Daoy (cell line): ENCODE data around the gene ARHGAP40. TPM values are rescaled to one million over a fixed set of nuclear protein-coding genes. Genes with fewer than 3 reads are reported as not detected.
A peak's percentile ranks its signal among the peaks of the same experiment; 100 is the strongest.

ENCODE experiments used
- DNase-seq: peaks from one replicate; pipeline ENCODE4 v3.0.0-alpha.2; 2015; ENCODE audit warnings: low read depth
- total RNA-seq: library from RNA; depleted of rRNA; stranded (reverse); fragments of >200 nt; shearing (Covaris generic); gene quantifications from 2 replicates; pipeline ENCODE4 v1.2.3, GENCODE V29; 2014

The ARHGAP40 gene
- total RNA-seq, 1 experiment from 2014 or later = not detected

GRCh38 chr20:38649275-38649891, 47.8 kb downstream of the ARHGAP40 start:
- DNase-seq = peak; percentile 15

- no peak for DNase-seq
These were observed 48.4 kb downstream of the ARHGAP40 start for GRCh38 chr20:38650010-38650409.

DNA sequence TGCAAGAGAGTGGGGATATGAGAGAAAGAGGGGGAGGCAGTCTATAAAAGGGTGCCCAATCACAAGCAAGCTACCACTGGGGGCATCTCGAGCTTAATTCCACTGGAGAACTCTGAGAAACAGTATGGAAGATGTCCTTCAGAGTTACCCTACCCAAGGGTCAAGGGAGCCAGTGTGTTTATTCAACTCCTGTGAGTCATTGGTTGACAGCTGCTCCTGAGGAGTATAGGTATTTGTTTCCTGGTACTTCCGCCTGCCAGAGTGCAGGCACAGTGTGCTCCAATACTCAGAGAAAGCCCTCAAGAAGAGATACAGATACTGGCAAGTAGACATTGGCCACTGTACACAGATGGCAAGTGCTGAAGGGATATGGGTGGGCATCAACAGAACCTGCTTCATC, 49.5 kb downstream of the ARHGAP40 start:
- no peak for DNase-seq

DNA sequence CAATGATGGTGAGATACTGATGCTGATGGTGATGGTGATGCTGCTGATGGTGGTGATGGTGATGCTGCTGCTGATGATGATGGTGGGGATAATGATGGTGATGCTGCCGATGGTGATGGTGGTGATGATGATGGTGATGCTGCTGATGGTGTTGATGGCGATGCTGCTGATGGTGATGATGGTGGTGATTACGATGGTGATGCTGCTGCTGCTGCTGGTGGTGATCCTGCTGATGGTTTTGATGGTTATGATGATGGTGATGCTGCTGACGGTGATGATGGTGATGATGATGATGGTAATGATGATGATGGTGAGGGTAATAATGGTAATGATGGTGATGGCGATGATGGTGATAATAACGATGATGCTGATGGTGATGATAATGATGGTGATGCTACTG, 50.0 kb downstream of the ARHGAP40 start:
- DNase-seq = no peak

DNA sequence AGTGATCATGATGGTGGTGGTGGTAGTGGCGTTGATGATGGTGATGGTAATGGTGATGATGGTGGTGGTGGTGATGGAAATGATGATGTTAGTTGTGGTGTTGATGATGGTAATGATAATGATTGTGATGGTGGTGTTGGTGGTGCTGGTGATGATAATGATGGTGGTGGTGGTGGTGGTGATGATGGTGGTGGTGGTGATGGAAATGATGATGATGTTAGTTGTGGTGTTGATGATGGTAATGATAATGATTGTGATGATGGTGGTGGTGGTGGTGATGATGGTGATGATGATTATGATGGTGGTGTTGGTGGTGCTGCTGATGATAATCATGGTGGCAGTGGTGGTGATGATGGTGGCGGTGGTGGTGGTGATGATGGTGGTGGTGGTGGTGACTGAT, 51.4 kb downstream of the ARHGAP40 start:
- no peak for DNase-seq

DNA sequence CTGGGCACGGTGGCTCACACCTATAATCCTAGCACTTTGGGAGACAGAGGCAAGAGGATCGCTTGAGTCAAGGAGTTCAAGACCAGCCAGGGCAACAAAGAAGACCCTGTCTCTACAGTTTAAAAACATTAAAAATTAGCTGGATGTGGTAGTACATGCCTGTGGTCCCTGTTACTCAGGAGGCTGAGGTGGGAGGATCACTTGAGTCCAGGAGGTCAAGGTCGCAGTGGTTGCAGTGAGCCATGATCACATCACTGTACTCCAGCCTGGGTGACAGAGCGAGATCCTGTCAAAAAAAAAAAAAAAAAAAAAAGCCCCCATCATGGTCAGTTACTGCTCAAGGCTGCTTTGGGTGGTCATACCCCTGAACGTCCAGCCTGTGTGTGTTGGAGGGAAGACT, 55.8 kb downstream of the ARHGAP40 start:
- no peak for DNase-seq

GRCh38 chr20:38658879-38659596, 57.4 kb downstream of the ARHGAP40 start:
- peak; percentile 36 for DNase-seq

DNA sequence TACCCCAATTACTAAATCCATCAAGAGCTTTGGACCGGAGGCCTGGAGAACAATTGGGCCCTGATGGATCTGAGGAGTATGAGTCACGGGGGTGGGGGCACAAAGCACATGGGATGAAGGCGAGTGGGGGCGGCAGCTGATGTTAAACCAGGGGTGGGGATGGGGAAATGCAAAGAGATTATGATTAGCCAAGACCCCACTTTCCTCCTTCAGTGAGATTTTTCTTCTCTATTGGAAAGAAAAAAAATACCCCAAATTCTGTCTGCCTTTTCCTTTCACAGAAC, 57.9 kb downstream of the ARHGAP40 start:
- DNase-seq = no peak

- no peak for DNase-seq
These were observed 58.8 kb downstream of the ARHGAP40 start for GRCh38 chr20:38660429-38660828.

DNA sequence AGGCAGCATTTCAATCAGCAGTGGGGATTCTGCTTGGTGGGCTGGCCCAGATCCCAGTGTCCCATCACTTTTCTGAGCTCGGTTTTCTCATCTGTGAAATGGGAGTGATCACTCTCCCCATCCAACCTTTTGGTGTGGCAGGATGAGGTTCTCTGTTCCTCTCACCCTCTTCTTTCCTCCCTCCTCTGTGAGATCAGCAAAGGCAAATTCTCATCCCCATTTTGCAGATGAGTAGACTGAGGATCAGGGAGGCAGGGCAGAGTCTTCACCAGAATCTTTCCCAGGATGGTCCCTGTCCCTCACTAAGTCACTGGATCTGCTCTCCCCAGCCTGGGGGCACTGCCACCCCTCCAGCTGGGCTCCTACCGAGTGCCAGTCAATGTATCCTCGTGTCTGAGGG, 62.1 kb downstream of the ARHGAP40 start:
- no peak for DNase-seq

DNA sequence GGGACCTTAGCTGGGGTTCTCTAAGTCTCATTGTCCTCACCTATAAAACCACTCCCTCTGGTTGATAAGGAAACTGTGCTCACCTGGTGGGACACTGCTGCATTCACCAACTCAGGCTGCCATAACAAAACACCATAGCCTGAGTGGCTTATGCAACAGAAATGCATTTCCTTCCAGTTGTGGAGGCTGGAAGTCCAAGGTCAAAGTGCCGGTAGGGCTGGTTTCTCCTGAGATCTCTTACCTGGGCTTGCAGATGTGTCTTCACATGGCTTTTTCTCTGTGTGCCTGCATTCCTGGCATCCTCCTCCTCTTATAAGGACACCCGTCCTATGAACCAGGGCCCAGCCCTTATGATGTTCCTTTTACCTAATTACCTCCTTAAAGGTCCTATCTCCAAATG, 62.7 kb downstream of the ARHGAP40 start:
- no peak for DNase-seq

DNA sequence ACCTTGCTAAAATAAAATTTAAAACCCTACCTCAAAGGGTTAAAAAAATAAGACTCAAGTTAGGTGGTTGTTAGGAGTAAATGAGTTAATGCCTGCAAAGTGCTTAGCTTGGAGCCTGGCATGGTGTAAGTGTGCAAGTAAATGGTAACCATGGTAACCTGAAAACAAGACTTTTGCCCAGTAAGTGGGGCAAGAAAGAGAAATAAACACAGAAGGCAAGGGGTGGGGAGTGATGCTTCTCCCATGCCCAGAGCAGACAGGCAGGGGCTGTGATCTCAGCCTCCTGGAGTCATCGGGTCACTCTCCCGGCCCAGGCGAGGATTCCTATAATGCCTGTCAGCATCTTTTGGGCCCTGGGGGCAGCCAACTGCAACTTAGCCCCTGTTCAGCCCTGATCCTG, 63.5 kb downstream of the ARHGAP40 start:
- DNase-seq = no peak

GRCh38 chr20:38665506-38666285, 64.1 kb downstream of the ARHGAP40 start:
- no peak for DNase-seq

GRCh38 chr20:38667417-38667956, 65.9 kb downstream of the ARHGAP40 start:
- no peak for DNase-seq

GRCh38 chr20:38669688-38670087, 68.1 kb downstream of the ARHGAP40 start:
- no peak for DNase-seq

GRCh38 chr20:38670786-38671185, 69.2 kb downstream of the ARHGAP40 start:
- no peak for DNase-seq

DNA sequence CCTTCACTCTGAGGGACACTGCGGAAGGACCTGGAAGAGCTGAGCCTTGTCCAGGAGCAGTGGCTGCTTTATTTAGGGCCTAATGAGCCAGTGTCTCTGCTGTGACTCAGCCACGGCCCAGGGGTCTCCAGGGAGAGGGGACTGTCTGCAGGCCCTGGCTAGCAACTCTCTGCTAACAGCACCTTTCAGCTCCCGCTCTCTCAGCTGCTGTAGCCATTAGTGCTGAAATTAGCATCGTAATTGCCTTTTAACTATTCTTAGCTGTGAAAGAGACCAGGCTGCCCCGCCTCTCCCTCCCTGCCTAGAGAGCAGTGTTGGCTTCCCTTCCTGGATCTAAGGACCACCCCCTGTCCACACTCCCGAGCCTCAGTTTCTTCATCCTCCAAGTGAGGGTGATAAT, 69.6 kb downstream of the ARHGAP40 start:
- no peak for DNase-seq

DNA sequence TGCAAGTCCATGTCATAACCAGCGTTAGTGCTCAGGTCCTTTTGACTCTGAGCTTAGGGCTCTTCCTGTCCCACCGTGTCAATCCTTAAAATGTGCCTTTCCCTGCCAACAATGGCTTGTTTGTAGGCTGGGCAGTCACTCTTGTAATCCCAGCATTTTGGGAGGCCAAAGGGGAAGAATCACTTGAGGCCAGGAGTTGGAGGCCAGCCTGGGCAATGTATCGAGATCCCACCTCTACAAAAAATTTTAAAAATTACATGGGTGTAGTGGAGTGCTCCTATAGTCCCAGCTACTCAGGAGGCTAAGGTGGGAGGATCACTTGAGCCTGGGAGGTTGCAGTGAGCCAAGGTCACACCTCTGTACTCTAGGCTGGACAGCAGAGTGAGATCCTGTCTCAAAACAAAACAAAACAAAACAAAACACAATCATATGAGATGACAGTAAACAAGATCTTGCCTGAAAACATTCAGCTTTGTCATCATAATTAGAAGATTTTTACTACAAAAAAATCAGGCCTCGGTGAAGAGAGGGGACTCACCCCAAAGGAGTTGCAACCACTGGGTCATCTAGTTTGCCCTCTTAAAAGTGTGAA, 70.2 kb downstream of the ARHGAP40 start:
- DNase-seq = no peak

DNA sequence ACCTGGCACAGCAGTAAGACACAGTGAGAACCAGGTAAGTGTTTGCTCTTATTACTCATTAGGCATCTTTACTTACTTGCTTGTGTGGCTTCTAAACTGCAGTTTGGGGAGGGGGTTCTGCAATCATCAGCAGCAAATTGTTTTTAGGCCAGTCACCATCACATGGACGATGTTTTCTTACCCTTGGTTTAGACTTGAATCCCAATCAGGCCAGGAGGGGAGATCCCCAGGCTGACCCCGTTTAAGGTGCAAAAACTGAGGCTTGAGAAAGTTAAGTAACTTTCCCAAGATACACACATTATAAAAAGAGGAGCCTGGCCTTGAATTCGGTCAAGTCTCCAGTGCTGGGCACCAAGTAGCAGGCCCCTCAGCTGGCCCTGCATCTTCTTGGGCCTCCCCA, 70.9 kb downstream of the ARHGAP40 start:
- no peak for DNase-seq

DNA sequence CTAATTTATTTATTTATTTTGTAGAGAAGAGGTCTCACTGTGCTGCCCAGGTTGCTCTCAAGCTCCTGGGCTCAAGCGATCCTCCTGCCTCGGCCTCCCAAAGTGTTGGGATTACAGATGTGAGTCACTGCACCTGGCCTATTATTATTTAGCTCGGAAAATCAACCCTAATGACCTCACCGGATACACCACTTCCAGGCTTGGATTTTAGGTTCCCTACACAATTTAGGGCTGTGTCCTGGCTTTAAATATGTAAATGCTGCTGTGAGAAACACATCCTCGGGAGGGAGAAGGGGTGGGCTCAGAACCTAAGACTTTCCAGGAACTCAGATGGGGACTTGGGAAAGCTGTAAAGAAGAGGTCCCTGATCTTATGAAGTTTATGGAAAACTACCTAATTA, 71.7 kb downstream of the ARHGAP40 start:
- no peak for DNase-seq

DNA sequence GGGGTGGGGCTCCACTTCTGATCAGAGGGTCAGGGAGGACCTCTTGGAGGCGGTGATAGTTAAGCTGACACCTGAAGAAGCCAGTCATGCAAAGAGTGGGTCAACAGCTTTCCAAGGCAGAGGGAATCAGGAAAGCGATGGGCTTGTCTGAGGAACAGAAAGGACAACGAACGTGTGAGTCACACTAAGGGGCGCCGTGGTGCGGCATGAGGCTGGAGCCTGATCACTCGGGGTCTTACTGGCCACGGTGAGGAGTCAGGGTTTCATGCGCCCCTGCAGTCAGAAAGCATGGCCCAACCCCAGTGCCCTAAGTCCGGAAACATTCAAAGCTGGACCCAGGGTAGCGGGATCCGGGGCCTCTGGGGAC, 72.1 kb downstream of the ARHGAP40 start:
- peak; percentile 65 for DNase-seq

- DNase-seq = peak; percentile 81
These were observed 72.6 kb downstream of the ARHGAP40 start for GRCh38 chr20:38674092-38674764.
